GM19452 (cell line): Measurements from ENCODE around the gene NRG3.
"Not testable (repeated sequence)": the region's sequence is repeated elsewhere in the genome, so short reads cannot be mapped to it uniquely, and the experiment has no call there.

Experiments used
- ATAC-seq: cut with Tn5 transposase; IDR thresholded peaks from one replicate; pipeline ENCODE4 v1.9.1; 2021; ENCODE audit not compliant: unreplicated experiment

NRG3 gene

GRCh38 chr10:81957976-81958375, 83.0 kb downstream of the NRG3 start:
- ATAC-seq = no peak

- ATAC-seq = no peak
Measured at GRCh38 chr10:81959016-81959415, 84.0 kb downstream of the NRG3 start.

GRCh38 chr10:81961451-81962184, 86.6 kb downstream of the NRG3 start:
- ATAC-seq = no peak

- ATAC-seq = no peak
Measured at GRCh38 chr10:81963606-81964005, 88.6 kb downstream of the NRG3 start.

- ATAC-seq = no peak
Measured at GRCh38 chr10:81967716-81968115, 92.7 kb downstream of the NRG3 start.

GRCh38 chr10:81969136-81969535, 94.1 kb downstream of the NRG3 start:
- ATAC-seq = no peak

GRCh38 chr10:81978238-81978637, 103.2 kb downstream of the NRG3 start:
- no peak for ATAC-seq

GRCh38 chr10:81981724-81982123, 106.7 kb downstream of the NRG3 start:
- no peak for ATAC-seq

GRCh38 chr10:81984428-81984827, 109.4 kb downstream of the NRG3 start:
- no peak for ATAC-seq

- no peak for ATAC-seq
Measured at GRCh38 chr10:81995254-81995653, 120.3 kb downstream of the NRG3 start.

GRCh38 chr10:81996927-81997326, 121.9 kb downstream of the NRG3 start:
- no peak for ATAC-seq

- ATAC-seq = no peak
Measured at GRCh38 chr10:82020999-82021398, 146.0 kb downstream of the NRG3 start.

GRCh38 chr10:82027711-82028110, 152.7 kb downstream of the NRG3 start:
- ATAC-seq = no peak

- no peak for ATAC-seq
Measured at GRCh38 chr10:82037076-82037475, 162.1 kb downstream of the NRG3 start.

- no peak for ATAC-seq
Measured at GRCh38 chr10:82038587-82038986, 163.6 kb downstream of the NRG3 start.

- no peak for ATAC-seq
Measured at GRCh38 chr10:82040336-82040735, 165.3 kb downstream of the NRG3 start.

- no peak for ATAC-seq
Measured at GRCh38 chr10:82041018-82041417, 166.0 kb downstream of the NRG3 start.

GRCh38 chr10:82056391-82056790, 181.4 kb downstream of the NRG3 start:
- ATAC-seq = no peak

GRCh38 chr10:82067192-82067591, 192.2 kb downstream of the NRG3 start:
- not testable (repeated sequence) for ATAC-seq

- no peak for ATAC-seq
Measured at GRCh38 chr10:82068501-82068900, 193.5 kb downstream of the NRG3 start.

GRCh38 chr10:82071231-82071630, 196.2 kb downstream of the NRG3 start:
- no peak for ATAC-seq

GRCh38 chr10:82072124-82072523, 197.1 kb downstream of the NRG3 start:
- ATAC-seq = no peak

GRCh38 chr10:82075605-82076004, 200.6 kb downstream of the NRG3 start:
- ATAC-seq = no peak
